NCI-H187 (cell line): Measurements from ENCODE around the gene VWA1.
"Not testable (repeated sequence)": the region's sequence is repeated elsewhere in the genome, so short reads cannot be mapped to it uniquely, and the experiment has no call there.

Source experiments
- DNase-seq, 2 experiments: peaks; one replicate each; lab custom pipeline; 2025; lab: John Stamatoyannopoulos, UW

VWA1 gene

DNA sequence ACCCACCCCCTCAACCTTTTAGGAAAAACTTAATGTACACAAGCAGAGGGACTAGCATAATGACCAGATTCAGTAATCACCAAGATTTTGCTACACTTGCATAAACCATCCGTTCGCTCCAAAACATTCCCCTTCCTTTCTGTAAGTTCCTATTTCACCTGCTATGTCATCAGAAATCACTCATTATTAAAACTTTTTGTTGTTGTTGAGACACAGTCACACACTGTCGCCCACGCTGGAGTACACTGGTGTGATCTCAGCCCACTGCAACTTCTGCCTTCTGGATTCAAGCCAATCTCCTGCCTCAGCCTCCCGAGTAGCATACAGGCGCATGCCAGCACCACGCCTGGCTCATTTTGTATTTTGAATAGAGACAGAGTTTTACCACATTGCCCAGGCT, 31.8 kb upstream of the VWA1 start:
- no peak for DNase-seq

- no peak for DNase-seq
These were observed 29.2 kb upstream of the VWA1 start for GRCh38 chr1:1406101-1406820.

- DNase-seq = peak; percentile 59 to 92
These were observed 28.5 kb upstream of the VWA1 start, which contains the start of gene MRPL20 for GRCh38 chr1:1406821-1407635. TSS of gene MRPL20 (minus strand) at chr1:1407293. CDS start at chr1:1407217, 76 bp downstream.

DNA sequence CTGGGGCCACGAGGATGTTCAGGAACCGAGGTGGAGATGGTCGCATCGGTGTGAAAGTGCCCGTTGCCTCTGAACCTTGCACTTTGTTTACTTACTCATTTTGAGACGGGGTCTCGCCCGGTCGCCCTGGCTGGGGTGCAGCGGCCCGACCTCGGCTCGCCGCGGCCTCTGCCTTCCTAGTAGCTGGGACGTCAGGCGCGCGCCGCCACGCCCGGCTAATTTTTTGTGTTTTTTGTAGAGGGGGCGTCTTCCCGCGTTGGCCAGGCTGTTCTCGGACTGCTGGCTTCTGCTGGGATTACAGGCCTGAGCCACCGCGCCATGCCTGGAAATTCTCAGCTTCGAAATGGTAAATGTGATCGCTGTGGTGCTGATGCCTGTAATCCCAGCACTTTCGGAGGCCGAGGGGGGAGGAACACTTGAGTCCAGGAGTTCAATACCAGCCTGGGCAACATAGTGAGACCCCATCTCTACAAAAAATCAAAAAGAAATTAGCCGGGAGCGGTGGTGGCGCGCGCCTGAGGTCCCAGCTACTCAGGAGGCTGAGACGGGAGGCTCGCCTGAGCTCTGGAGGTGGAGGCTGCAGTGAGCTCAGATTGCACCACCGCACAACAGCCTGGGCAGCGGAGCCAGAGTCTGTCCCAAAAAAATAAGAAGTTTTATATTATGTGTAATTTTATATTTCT, 27.7 kb upstream of the VWA1 start:
- DNase-seq = no peak

DNA sequence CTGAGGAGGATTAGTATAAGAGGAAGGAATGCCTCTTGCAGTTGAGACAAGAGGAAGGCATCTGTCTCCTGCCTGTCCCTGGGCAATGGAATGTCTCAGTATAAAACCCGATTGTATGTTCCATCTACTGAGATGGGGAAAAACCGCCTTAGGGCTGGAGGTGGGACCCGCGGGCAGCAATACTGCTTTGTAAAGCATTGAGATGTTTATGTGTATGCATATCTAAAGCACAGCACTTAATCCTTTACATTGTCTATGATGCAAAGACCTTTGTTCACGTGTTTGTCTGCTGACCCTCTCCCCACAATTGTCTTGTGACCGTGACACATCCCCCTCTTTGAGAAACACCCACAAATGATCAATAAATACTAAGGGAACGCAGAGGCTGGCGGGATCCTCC, 25.3 kb upstream of the VWA1 start:
- not testable (repeated sequence) for DNase-seq

DNA sequence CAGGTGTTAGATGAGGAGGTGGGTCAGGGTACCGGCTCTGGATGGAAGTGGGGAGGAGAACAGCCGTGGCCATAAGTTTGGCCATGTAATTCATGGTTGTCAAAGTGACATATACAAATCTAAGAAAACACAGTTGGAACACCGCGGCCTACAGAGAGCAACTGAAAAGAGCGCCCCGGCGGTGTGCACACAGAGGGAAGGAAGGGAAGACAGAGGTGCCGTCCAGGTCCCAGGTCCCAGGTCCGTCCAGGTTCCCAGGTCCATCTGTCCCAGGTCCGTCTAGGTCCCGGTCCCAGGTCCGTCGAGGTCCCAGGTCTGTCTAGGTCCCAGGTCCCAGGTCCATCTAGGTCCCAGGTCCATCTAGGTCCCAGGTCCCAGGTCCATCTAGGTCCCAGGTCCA, 23.9 kb upstream of the VWA1 start:
- no peak for DNase-seq

GRCh38 chr1:1412311-1412902, 23.1 kb upstream of the VWA1 start:
- not testable (repeated sequence) for DNase-seq

DNA sequence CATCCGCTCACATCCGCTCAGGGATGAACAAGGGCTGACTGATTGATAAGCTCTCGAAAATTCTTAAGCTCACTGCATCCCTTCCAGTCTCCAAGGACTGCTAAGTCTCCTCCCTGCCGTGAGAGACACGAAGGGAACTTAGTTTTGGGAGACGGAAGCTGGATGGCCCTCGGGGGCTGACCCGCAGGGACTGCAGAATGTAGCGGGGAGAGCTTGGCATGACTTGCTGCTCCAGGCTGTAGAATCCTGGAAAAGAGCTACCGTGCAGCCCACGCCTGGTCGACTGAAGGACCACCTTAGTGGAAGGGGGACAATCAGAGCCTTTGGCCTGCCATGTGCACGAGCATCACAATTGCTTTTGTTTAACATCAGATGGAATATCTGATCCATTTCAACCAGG, 19.7 kb upstream of the VWA1 start:
- DNase-seq = no peak

DNA sequence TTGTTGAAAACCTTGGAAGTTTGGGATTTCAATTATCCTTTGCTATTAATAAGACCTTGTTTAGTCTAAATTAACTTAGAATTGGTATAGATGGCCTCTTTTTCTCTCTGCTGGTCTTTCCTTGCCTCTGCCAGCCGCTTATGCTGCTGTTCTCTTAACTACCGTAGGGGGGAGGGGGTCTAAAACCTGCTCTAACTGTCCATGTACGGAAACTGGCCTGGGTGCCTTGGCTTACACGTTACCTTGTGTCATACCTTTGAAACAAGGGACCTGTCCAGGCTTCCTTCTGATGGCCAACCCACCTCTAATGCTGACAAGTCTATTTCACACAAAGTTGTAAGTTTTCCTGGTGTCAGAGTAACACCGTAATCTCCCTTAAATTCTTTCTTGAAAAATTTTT, 18.1 kb upstream of the VWA1 start:
- DNase-seq = not testable (repeated sequence)

DNA sequence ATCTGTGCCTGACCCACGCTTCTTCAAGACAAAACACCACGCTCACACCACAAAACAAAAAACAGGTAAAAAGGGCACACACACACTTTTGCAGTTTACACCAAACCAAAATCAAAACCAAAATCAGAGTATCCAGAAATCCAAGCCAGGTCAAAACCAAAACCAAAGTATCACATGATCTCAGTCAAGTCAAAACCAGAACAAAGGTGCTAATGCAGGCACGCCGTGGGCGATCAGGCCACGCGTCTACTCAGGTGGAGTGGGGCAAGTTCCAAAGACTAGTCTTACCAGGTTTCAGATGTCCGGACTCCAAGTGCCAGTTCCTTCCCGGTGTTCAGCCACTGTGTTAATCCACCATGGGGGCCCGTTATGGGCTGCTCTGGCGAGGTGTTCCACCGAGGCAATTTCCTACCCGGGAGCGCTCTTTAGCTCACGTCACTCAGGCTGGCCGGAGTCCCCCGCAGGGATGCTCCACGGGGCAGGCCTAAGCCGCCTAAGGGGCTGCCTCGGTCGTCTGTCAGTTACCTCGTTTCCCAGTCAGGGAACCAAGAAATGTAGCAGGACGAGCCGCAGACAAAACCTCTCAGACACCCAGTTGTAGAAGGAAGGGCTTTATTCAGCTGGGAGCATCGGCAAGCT, 17.5 kb upstream of the VWA1 start:
- DNase-seq = not testable (repeated sequence)

DNA sequence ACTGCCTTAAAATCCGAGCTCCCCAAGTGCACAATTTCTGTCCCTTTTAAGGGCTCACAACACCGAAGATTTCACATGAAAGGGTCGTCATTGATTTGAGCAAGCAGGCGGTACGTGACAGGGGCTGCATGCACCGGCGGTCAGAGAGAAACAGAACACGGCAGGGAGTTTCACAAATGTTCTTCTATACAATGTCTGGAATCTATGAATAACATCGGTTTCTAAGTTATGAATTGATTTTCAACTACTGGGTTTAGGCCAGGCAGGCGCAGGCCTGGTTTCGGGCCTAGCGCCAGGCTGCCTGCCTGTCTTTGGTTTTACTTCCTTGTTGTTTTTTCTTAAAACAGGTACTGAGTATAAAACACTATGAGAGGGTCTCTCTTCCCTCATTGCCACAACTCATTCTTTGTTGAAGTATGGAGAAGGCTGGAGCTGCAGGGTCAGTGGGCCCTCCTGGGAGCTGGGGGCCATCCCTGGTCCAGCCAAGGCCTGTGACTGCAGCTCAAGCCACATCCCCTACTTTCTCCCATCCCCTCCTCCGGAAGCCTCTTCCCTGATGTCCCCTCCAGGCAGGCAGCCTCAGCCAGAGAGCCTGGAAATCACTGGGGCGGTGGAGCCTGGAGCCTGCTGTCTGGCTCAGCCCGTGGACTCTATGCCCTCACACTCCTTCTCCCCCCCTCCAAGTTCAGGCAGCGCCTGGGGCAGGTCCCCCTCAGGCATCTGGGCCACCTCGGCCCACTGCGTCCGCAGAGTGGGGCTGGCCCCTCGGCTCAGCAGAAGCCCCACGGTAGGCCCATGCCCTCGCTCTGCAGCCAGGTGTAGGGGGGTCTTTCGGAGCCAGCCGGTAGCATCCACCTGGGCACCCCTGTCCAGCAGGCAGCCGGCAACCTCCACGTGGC, 16.8 kb upstream of the VWA1 start:
- no peak for DNase-seq

DNA sequence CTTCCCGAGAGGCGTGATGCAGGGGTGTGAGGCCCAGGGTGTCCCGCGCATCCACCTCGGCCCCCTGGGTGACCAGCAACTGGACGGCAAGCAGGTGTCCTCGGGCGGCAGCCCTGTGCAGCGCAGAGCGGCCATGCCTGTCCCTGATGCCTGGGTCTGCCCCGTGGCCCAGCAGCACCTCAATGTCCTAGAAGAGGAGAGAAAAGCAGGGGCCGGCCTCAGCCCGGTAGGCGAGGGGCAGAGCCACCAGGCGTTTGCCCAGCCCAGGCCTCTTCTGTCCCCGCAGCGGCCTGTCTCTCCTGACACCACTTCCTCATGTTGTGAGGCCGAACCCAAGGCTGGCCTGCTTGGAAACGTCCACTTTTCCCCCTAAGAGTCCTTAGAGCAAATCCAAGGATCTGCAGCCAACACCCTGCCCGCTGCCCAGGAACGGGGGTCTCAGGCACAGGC, 16.1 kb upstream of the VWA1 start:
- DNase-seq = no peak

GRCh38 chr1:1419813-1420653, 15.5 kb upstream of the VWA1 start:
- DNase-seq = no peak

GRCh38 chr1:1420654-1421141, 14.8 kb upstream of the VWA1 start:
- DNase-seq = no peak

DNA sequence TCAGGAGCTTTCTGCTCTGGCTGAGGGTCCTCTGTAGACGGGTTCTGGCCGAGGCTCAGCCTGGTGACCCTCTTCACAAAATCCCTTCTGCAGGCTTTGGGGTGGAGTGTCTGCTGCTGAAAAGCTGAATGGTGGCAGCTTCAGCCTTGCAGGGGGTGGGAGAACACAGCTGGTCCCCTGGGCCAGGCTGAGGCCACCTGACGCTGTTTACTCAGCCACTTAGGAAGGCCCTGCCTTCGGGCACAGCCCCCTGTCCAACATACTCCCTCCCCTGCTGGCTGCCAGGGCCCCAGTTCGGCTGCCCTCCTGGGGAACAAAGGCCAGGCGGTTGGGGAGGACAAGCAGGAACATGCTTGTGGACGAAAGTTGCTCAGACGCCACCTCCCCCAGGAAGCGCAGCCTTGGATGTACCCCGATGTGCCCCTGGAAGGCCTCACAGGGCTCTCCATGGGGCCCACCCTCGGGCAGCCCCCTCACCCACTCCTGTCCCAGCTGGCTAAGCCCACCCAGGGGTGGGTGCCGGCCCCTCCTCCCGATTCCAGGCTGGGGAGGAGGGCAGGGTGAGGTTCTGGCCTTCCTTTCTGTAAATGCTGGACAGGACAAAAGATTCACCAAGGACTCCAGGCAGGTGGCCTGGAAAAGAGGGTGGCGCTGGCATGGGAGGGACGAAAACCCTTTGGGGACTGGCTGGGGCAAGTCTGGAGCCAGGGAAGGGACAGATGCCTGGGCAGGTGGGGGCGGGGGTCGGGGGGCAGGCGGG, 14.2 kb upstream of the VWA1 start, which contains the start of gene ANKRD65:
TSS of gene ANKRD65 (minus strand) at position 130 of the 760 bp plus-strand sequence. CDS start 271 bp downstream, outside the sequence.
- peak; percentile 21 to 29 for DNase-seq

DNA sequence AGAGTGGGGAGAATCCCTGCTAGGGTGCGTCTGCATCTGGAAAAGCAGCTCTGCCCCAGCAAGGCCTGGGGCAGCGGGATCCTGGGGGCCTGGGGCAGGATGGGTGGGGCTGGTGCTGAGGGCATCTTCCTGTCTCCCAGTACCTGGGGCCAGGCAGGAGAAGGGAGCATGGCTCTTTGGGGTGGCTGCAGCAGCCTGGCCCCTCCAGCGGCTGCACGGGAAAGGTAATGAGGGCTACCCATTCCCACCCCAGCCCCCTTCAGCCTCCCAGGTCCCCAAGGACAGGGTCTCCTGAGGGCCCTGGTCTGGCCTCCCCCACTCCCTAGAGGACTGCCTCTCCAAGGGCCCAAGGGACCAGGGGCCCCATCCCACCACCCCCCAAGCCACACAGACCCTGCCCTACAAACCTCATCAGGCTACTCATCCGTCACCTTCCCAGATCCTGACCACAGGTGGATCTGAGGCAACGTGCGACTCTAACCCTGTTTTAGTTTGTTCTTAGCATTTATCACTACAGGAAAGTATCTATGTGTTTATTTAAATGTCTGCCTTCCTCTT, 13.5 kb upstream of the VWA1 start:
- no peak for DNase-seq

GRCh38 chr1:1422465-1423244, 12.8 kb upstream of the VWA1 start:
- DNase-seq = no peak

DNA sequence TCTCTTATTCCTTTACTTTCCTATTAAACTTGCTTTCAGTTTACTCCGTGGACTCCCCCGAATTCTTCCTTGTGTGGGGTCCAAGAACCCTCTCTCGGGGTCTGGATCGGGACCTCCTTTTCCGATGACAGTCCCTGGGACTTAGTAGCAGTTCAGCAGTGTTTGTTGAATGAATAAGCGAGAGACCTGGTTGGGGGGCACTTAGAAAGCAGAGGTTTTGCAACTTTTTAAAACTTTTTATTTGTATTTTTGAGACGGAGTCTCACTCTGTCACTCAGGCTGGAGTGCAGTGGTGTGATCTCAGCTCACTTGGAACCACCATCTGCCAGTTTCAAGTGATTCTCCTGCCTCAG, 12.3 kb upstream of the VWA1 start:
- DNase-seq = no peak
